ENCODE measurements around the gene MAP2. TPM values are rescaled to one million over a fixed set of nuclear protein-coding genes. Genes with fewer than 3 reads are reported as not detected.

MAP2 gene
- total and polyA plus RNA-seq, 2 of the 8 experiments (the other 6 are each of a cell fraction or from before 2014, with no cell fraction given) = 5.9 to 9.4 TPM

DNA sequence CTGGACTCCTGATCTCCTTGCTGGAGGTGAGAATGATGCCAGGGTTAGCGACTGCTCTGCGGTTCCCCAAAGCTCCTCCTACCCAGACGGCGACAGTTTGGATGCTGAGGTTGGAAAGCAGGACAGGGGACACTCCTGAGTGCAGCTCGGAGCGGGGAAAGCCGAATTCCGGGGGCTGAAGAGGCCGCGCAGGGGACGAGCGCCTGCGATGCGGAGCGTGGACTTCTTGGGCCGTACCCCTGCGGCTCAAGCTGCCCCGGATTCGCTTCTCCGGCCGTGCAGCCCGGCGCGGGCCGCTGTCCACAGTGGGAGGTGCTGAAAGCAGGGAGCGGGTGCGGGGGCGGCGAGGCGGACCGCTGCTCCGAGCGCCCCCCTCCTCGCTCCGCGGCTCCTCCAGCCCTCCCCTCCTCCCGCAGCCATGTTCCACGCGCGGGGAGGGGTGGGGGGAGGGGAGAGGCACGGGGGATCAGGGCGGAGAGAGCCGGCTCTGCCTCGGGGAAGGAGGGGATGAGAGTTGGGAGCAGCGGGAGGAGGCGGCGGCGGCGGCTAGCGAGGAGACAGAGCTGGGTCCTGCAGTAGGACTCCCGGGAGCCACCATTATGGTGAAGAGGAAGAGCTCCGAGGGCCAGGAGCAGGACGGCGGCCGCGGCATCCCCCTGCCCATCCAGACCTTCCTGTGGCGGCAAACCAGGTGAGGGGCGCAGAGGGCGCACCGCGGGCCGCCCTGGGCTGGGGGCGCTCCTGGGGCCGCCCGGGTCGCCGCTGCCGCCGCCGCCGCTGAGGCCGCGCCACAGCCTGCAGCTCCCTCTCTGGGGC lies 347.8 kb downstream of the MAP2 start, which contains the start of gene UNC80 (continued):
- TF ChIP-seq, protein P1, sequence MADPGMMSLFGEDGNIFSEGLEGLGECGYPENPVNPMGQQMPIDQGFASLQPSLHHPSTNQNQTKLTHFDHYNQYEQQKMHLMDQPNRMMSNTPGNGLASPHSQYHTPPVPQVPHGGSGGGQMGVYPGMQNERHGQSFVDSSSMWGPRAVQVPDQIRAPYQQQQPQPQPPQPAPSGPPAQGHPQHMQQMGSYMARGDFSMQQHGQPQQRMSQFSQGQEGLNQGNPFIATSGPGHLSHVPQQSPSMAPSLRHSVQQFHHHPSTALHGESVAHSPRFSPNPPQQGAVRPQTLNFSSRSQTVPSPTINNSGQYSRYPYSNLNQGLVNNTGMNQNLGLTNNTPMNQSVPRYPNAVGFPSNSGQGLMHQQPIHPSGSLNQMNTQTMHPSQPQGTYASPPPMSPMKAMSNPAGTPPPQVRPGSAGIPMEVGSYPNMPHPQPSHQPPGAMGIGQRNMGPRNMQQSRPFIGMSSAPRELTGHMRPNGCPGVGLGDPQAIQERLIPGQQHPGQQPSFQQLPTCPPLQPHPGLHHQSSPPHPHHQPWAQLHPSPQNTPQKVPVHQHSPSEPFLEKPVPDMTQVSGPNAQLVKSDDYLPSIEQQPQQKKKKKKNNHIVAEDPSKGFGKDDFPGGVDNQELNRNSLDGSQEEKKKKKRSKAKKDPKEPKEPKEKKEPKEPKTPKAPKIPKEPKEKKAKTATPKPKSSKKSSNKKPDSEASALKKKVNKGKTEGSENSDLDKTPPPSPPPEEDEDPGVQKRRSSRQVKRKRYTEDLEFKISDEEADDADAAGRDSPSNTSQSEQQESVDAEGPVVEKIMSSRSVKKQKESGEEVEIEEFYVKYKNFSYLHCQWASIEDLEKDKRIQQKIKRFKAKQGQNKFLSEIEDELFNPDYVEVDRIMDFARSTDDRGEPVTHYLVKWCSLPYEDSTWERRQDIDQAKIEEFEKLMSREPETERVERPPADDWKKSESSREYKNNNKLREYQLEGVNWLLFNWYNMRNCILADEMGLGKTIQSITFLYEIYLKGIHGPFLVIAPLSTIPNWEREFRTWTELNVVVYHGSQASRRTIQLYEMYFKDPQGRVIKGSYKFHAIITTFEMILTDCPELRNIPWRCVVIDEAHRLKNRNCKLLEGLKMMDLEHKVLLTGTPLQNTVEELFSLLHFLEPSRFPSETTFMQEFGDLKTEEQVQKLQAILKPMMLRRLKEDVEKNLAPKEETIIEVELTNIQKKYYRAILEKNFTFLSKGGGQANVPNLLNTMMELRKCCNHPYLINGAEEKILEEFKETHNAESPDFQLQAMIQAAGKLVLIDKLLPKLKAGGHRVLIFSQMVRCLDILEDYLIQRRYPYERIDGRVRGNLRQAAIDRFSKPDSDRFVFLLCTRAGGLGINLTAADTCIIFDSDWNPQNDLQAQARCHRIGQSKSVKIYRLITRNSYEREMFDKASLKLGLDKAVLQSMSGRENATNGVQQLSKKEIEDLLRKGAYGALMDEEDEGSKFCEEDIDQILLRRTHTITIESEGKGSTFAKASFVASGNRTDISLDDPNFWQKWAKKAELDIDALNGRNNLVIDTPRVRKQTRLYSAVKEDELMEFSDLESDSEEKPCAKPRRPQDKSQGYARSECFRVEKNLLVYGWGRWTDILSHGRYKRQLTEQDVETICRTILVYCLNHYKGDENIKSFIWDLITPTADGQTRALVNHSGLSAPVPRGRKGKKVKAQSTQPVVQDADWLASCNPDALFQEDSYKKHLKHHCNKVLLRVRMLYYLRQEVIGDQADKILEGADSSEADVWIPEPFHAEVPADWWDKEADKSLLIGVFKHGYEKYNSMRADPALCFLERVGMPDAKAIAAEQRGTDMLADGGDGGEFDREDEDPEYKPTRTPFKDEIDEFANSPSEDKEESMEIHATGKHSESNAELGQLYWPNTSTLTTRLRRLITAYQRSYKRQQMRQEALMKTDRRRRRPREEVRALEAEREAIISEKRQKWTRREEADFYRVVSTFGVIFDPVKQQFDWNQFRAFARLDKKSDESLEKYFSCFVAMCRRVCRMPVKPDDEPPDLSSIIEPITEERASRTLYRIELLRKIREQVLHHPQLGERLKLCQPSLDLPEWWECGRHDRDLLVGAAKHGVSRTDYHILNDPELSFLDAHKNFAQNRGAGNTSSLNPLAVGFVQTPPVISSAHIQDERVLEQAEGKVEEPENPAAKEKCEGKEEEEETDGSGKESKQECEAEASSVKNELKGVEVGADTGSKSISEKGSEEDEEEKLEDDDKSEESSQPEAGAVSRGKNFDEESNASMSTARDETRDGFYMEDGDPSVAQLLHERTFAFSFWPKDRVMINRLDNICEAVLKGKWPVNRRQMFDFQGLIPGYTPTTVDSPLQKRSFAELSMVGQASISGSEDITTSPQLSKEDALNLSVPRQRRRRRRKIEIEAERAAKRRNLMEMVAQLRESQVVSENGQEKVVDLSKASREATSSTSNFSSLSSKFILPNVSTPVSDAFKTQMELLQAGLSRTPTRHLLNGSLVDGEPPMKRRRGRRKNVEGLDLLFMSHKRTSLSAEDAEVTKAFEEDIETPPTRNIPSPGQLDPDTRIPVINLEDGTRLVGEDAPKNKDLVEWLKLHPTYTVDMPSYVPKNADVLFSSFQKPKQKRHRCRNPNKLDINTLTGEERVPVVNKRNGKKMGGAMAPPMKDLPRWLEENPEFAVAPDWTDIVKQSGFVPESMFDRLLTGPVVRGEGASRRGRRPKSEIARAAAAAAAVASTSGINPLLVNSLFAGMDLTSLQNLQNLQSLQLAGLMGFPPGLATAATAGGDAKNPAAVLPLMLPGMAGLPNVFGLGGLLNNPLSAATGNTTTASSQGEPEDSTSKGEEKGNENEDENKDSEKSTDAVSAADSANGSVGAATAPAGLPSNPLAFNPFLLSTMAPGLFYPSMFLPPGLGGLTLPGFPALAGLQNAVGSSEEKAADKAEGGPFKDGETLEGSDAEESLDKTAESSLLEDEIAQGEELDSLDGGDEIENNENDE (IDR thresholded peaks at IDR 0.05; ENCODE audit: insufficient replicate concordance, low read length) = no peak
- TF ChIP-seq, protein P2, sequence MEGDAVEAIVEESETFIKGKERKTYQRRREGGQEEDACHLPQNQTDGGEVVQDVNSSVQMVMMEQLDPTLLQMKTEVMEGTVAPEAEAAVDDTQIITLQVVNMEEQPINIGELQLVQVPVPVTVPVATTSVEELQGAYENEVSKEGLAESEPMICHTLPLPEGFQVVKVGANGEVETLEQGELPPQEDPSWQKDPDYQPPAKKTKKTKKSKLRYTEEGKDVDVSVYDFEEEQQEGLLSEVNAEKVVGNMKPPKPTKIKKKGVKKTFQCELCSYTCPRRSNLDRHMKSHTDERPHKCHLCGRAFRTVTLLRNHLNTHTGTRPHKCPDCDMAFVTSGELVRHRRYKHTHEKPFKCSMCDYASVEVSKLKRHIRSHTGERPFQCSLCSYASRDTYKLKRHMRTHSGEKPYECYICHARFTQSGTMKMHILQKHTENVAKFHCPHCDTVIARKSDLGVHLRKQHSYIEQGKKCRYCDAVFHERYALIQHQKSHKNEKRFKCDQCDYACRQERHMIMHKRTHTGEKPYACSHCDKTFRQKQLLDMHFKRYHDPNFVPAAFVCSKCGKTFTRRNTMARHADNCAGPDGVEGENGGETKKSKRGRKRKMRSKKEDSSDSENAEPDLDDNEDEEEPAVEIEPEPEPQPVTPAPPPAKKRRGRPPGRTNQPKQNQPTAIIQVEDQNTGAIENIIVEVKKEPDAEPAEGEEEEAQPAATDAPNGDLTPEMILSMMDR (IDR thresholded peaks at IDR 0.05; ENCODE audit: control extremely low read depth in 1 of 3, insufficient read depth in 1 of 3, low read depth in 1 of 3, low read length in 3 of 3) = no peak
- TF ChIP-seq YY1 (IDR thresholded peaks at IDR 0.05; ENCODE audit: low read depth, low read length) (peak; percentile 62), RFX5 (IDR thresholded peaks at IDR 0.05; ENCODE audit: borderline replicate concordance, low read depth, low read length) (no peak), SIX5 (IDR thresholded peaks at IDR 0.05; ENCODE audit: low read depth, low read length) (no peak)
- TF ChIP-seq, protein P3, sequence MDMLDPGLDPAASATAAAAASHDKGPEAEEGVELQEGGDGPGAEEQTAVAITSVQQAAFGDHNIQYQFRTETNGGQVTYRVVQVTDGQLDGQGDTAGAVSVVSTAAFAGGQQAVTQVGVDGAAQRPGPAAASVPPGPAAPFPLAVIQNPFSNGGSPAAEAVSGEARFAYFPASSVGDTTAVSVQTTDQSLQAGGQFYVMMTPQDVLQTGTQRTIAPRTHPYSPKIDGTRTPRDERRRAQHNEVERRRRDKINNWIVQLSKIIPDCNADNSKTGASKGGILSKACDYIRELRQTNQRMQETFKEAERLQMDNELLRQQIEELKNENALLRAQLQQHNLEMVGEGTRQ (IDR thresholded peaks at IDR 0.05; ENCODE audit: low read length) = no peak

Measured in H1 (cell line).